Left lung (tissue), 10 donors: ENCODE measurements around the gene KCNMB2. TPM values are rescaled to one million over a fixed set of nuclear protein-coding genes. Genes with fewer than 3 reads are reported as not detected.

ENCODE experiments used
- ATAC-seq: fragments of 200-7000 bp; cut with Tn5 transposase; one replicate; pipeline ENCODE4 v1.9.1; 2020; ENCODE audit warnings: moderate library complexity
- DNase-seq, 4 donors: peaks; one replicate each; pipeline ENCODE4 v3.0.0-alpha.2; 2013 to 2020
- H3K27ac ChIP-seq, 2 donors: fragments of 200-600 bp; sonication (generic) in 1 of 2; one replicate each; pipeline versions ENCODE4 v1.5.0 to v1.8.0; 2020 to 2021
- H3K27me3 ChIP-seq, 2 donors: fragments of 200-600 bp; sonication (generic) in 1 of 2; one replicate each; pipeline versions ENCODE4 v1.5.0 to v1.8.0; 2020 to 2021
- H3K36me3 ChIP-seq, 2 donors: fragments of 200-600 bp; sonication (generic) in 1 of 2; one replicate each; pipeline versions ENCODE4 v1.5.0 to v1.8.0; 2020 to 2021
- H3K4me1 ChIP-seq, 2 donors: fragments of 200-600 bp; one replicate each; pipeline ENCODE4 v1.8.0; 2021
- H3K4me3 ChIP-seq, 2 donors: fragments of 200-600 bp; sonication (generic) in 1 of 2; one replicate each; pipeline versions ENCODE4 v1.5.0 to v1.8.0; 2020 to 2021; ENCODE audit warnings: mild to moderate bottlenecking in 1 of 2
- H3K9me3 ChIP-seq, 2 donors: fragments of 200-600 bp; sonication (generic) in 1 of 2; one replicate each; pipeline versions ENCODE4 v1.5.0 to v1.8.0; 2020 to 2021
- intact Hi-C, 2 donors: fragments of 100-400 bp; cut with DNase I; formaldehyde crosslinking; loops; one replicate each; pipeline versions ENCODE4 v1.11.2 to v1.14.2; 2022
- polyA plus RNA-seq, 6 donors: library from polyadenylated mRNA; unstranded; fragments of 120-200 nt; gene quantifications; one replicate each; pipeline ENCODE4 v1.2.1, GENCODE V29; 2013; ENCODE audit not compliant: insufficient read length in 6 of 6
- total RNA-seq, 2 donors: library from RNA; stranded (reverse); fragmentation: NEBNext Ultra II Directional; extraction: Animal tissue kit (Norgen Biotek cat#: 25700); gene quantifications; one replicate each; pipeline ENCODE4 v1.2.1, GENCODE V29; 2021
- TF ChIP-seq, protein P1 (sequence below), 2 donors: fragments of 200-600 bp; sonication (generic) in 1 of 2; IDR thresholded peaks; one replicate each; pipeline versions ENCODE4 v1.5.0 to v1.8.0; 2021; ENCODE audit warnings: antibody characterized with exemption in 2 of 2
- donor health status: DM: no; HTN: yes; CAD: no.
- donor health status: DM: no; HTN: no; CAD: no.

The KCNMB2 gene
- total and polyA plus RNA-seq, 8 donors = 0.45 to 16.9 (median 12.1) TPM

GRCh38 chr3:178504128-178504527 is 32.1 kb upstream of the KCNMB2 start:
- ATAC-seq (no peak), DNase-seq (no peak)
- intact Hi-C loops = no loop called here
- Histone ChIP-seq H3K9me3 (no peaks in the 10 kb centered on the region), H3K36me3 (no peaks in the 10 kb centered on the region), H3K27me3 (no peaks in the 10 kb centered on the region), H3K4me1 (no peaks in the 10 kb centered on the region), H3K27ac (no peak overlapping the region), H3K4me3 (no peak overlapping the region)
- TF ChIP-seq, protein P1, sequence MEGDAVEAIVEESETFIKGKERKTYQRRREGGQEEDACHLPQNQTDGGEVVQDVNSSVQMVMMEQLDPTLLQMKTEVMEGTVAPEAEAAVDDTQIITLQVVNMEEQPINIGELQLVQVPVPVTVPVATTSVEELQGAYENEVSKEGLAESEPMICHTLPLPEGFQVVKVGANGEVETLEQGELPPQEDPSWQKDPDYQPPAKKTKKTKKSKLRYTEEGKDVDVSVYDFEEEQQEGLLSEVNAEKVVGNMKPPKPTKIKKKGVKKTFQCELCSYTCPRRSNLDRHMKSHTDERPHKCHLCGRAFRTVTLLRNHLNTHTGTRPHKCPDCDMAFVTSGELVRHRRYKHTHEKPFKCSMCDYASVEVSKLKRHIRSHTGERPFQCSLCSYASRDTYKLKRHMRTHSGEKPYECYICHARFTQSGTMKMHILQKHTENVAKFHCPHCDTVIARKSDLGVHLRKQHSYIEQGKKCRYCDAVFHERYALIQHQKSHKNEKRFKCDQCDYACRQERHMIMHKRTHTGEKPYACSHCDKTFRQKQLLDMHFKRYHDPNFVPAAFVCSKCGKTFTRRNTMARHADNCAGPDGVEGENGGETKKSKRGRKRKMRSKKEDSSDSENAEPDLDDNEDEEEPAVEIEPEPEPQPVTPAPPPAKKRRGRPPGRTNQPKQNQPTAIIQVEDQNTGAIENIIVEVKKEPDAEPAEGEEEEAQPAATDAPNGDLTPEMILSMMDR (IDR thresholded peaks at IDR 0.05) = no peak

DNA sequence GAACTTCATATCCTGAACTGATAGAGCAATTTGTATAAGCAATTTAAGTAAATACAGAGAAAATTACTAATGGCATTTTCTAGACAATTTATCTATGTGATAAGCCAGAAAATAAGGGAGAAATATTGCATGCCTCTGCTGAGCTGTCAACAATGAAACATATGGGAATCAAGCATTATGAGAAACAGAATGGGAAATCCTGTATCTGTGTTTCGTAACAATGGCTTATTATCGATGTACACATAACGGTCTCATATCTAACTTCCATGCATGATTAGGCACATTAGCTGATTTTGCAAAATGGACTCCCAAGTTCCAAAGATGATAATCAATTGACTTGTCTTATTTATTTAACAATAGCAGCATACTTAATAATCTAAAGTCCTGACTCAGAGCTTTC is 30.4 kb upstream of the KCNMB2 start:
- H3K4me1 ChIP-seq = no peaks in the 10 kb centered on the region
- H3K27me3 ChIP-seq = no peaks in the 10 kb centered on the region
- ATAC-seq (no peak), DNase-seq (no peak)
- H3K9me3 ChIP-seq = no peaks in the 10 kb centered on the region
- intact Hi-C loops = no loop called here
- no peak overlapping the region for H3K4me3 ChIP-seq
- TF ChIP-seq, protein P1 (IDR thresholded peaks at IDR 0.05) = no peak
- no peaks in the 10 kb centered on the region for H3K36me3 ChIP-seq
- no peak overlapping the region for H3K27ac ChIP-seq

- no peaks in the 10 kb centered on the region for H3K36me3 ChIP-seq
- H3K27me3 ChIP-seq = no peaks in the 10 kb centered on the region
- no peak overlapping the region for H3K27ac ChIP-seq
- TF ChIP-seq, protein P1 (IDR thresholded peaks at IDR 0.05) = no peak
- no peaks in the 10 kb centered on the region for H3K4me1 ChIP-seq
- intact Hi-C loops = no loop called here
- DNase-seq (no peak), ATAC-seq (no peak)
- no peaks in the 10 kb centered on the region for H3K9me3 ChIP-seq
- no peak overlapping the region for H3K4me3 ChIP-seq
Observed at GRCh38 chr3:178507507-178508442, 28.5 kb upstream of the KCNMB2 start.

- H3K36me3 ChIP-seq = no peaks in the 10 kb centered on the region
- DNase-seq = no peak
- no peaks in the 10 kb centered on the region for H3K9me3 ChIP-seq
- intact Hi-C loops = no loop called here
- H3K4me1 ChIP-seq = no peaks in the 10 kb centered on the region
- no peaks in the 10 kb centered on the region for H3K27me3 ChIP-seq
- H3K27ac ChIP-seq = no peak overlapping the region
- ATAC-seq = no peak
- H3K4me3 ChIP-seq = no peak overlapping the region
- TF ChIP-seq, protein P1 (IDR thresholded peaks at IDR 0.05) = no peak
Observed at GRCh38 chr3:178508443-178508825, 27.8 kb upstream of the KCNMB2 start.

- TF ChIP-seq, protein P1 (IDR thresholded peaks at IDR 0.05) = no peak
- intact Hi-C loops = no loop called here
- Histone ChIP-seq H3K4me1 (no peaks in the 10 kb centered on the region), H3K4me3 (no peak overlapping the region), H3K27ac (no peak overlapping the region), H3K9me3 (no peaks in the 10 kb centered on the region), H3K36me3 (no peaks in the 10 kb centered on the region), H3K27me3 (no peaks in the 10 kb centered on the region)
- DNase-seq (no peak), ATAC-seq (no peak)
Observed at GRCh38 chr3:178510496-178510895, 25.7 kb upstream of the KCNMB2 start.
